Cerebellar nuclear complex (tissue), 1 donor: ENCODE results near the gene BCL2.
"Not testable (repeated sequence)": the region's sequence is repeated elsewhere in the genome, so short reads cannot be mapped to it uniquely, and the experiment has no call there.

Source experiments
- DNase-seq, 2 experiments: peaks; one replicate each; lab custom pipeline; 2025; lab: John Stamatoyannopoulos, UW

The BCL2 gene

GRCh38 chr18:63198868-63199742 is 120.5 kb downstream of the BCL2 start:
- DNase-seq = no peak

- DNase-seq = no peak
These were observed 121.3 kb downstream of the BCL2 start for GRCh38 chr18:63198098-63198760.

- no peak for DNase-seq
These were observed 122.2 kb downstream of the BCL2 start for GRCh38 chr18:63197246-63197869.

DNA sequence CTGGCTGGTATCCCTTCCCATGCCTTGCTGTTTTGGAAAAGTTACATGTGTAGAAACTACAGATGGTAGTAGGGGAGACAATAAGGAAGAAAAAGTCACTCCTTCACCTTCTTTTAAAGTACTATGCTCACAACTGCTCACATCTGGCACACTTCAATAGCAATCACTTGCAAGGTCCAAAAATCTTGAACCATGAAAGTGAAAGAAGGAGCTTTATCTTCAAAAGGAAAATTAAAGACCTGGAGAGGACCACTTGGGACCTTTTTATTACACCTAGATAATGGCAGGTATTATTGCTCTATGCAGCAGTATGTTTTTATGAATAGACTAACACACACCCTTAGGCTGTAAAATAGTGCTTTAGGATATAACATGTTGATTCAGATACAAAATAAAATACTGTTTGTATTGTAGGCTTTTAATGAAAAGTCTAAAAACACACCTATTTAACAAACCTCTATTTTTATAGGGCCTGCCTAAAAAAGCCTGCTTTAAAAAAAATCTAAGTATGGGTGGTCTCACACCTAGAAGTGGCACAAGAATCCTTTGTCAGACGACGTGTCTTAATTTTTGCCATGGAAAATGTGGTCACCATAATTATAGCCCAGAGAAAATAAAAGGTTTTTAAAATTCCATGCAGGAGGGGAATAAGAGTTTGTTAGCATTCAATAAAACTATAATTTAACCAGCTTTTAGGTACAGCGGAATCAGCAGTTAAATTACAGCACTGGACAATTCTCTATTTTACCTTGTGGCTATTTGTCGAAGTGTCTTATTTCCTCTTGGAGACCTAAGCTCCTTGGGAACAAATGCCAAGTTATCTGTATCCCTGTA is 124.0 kb downstream of the BCL2 start:
- DNase-seq = no peak

DNA sequence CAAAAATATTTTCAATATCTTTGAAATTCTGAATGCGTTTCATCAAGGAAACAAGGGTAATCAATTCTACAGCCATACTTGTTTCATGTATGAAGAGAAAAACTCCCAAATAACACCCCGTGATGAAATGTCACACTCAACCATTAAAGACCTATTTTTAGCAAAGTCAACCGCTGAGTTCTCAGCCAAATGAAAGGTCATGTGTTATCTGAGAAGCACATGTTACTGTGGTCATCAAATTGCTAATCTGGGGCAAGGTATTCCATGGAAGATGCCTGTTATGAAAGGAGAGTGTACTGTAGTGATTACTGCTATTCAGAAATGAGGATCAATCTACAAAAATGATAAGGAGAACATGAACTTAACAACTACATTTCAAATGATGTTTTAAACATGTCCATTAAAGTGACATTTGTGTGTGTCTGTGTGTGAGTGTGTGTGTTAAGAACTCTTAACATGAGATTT is 126.7 kb downstream of the BCL2 start:
- DNase-seq = no peak

DNA sequence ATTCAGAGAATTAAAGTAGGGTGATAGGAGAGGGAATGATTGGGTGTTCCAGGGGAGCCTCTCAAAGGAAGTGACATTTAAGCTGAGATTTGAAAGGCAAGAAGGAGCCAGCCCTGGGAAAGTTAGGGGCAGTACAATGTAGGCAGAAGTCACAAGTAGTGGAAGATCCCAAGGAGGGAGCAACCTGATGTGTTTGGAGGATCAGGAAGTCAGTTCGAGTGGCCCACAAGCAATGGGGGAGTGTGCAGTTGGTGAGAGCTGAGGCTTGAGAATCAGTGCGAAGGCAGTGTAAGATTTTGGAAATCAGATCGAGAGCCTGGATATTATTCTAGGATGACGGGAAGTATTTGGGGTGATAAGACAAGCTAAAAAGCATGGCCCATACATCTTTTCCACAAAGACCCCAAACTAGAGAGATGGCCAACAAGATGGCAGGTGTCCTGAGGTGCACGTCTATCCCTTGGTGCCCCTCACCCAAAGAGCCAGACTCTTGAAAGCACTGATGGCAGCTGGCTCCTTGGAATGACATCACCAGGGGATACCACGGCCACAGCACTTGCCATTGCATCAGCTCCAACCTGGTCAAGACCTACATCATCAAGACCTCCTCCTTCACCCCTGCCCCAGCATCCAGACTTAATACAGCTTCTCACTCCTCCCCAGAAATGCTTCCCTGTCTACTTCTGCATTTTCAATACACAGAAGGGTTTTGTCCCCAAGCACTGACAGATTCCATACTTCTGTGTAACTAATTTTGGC is 127.3 kb downstream of the BCL2 start:
- DNase-seq = no peak

DNA sequence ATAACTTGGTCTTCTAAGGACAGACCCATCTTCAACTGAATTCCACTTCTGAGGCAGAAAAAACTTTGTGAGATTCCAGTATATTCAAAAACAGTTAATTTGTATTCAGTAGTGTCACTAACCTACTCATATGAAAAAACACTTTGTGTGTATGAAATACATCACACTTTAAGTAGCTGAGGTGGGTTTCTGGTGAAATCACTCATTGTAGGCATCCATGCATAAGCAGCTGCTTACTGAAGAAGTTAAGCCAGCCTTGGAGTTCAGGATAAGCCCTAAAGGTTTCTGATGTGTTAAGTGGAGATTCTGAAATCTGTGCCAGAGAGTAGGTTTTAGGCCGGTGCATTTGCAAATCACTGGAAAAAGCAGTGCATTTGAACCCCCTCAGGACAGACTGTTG is 128.2 kb downstream of the BCL2 start:
- no peak for DNase-seq

- DNase-seq = not testable (repeated sequence)
These were observed 128.7 kb downstream of the BCL2 start for GRCh38 chr18:63190838-63191237.

DNA sequence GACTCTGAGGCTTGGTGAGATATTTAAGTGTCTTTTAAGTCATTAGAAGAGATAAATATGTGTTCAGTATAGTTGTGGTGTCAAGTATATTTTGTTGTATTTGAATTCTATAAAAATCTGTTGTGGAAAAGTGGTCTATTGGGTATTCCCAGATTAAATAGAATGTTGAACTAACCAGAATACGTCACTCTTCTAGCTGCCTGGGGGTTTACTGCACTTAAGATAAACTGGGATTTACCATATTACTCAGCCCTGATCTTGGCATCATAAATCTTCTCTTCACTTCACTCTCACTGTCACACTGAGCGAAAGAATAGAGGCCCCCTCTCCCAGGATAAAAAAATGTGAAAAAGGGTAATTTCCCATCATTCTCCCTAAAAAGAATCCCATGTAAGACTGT is 129.8 kb downstream of the BCL2 start:
- DNase-seq = no peak

- DNase-seq = no peak
These were observed 130.5 kb downstream of the BCL2 start for GRCh38 chr18:63189041-63189440.

DNA sequence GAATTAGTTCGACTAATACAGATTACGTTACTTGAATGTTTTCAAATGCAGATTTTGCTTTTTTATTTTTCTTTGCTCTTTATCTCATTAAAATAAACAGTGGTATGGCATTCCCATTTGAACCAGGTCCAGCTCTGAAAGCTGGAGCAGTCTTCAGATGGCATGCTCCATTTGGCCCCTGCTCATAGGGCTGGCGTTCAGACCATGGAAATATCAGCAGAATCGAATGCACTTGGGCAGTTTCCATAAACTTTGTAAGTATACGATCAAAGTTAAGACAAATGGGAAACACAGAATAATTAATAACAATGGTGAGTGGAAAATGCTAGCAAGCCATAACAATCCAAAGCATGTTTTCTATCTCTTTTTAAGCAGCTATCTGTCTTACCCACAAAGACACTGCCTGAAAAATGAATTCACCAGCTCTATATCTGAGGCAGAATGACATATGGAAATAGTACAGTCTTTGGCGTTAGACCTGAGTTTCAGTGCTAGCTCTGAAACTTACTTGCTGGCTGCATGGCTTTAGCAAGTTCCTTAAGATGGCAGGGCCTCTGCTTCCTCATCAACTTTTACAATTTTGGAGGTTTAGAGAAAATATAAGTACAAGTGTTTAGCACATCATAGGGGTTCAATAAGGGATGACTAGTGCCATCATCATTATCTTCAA is 131.6 kb downstream of the BCL2 start:
- DNase-seq = no peak

DNA sequence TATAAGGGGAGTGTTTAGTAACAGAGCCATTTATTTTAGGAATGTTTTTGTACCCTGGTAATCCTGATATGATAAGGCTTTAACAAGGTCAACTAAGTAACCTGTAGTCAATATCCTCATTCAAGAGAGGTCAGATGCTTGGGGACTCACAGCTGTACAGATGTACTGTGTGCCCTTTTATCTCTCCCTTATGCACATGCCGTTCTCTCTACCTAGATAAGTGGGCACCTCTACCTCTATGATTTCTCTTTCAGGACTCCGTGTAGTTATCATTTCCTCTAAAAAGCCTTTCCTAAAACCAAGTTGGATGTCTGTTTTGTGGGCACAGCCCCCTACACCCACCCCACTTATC is 132.4 kb downstream of the BCL2 start:
- no peak for DNase-seq

DNA sequence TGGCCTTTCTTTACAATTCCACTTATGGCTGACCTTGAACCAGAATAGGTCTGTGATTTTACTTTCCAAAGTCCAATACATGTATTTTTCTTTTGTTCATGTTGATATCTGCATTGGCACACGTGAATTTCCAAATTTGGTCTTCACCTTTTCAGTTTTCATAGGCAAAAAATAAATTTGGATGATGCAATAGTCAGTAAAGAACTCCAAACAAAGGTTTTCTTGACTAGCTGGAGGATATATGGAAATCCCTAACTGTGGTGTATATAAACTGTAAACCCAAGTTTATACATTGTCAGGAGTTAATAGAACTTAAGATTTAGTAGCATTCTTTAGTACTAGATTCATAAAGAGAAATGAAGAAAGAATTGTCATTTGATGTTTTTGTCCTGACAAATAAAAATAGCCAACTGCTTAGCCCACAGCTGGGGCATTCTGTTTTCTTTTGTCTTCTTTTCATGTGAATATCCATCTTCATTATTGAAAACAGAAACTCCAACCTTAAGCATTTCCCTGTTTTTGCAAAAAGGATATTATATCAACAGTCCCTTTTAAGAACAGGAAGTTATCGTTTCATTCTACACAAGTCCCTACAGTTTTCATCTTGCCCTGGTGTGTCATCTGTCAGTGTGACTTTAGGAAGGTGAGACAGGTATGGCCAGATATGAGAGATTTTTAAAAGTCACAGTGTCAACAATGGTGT is 132.9 kb downstream of the BCL2 start:
- no peak for DNase-seq

- DNase-seq = no peak
These were observed 133.6 kb downstream of the BCL2 start for GRCh38 chr18:63185984-63186383.

GRCh38 chr18:63183952-63184770 is 135.4 kb downstream of the BCL2 start:
- no peak for DNase-seq

DNA sequence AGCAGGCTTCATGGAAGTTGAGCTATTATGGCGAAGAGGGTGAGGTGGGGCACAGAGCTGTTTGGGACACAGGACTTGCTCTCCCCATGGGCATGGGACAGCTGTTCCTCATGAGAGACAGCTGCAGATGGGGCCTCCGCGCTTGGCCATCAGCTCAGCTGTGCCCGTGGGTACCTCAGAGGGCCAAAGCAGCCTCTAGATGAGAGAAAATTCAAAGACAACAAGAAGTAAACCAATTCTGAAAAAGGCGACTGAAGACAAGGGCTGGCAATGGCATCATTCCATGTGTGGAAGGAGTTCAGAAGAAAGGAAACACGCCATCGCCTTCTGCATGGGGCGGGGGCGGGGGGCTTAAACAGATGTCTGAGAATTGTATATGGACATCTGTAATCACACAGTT is 136.2 kb downstream of the BCL2 start:
- DNase-seq = no peak

- DNase-seq = no peak
These were observed 136.7 kb downstream of the BCL2 start for GRCh38 chr18:63182861-63183260.

GRCh38 chr18:63182310-63182772 is 137.2 kb downstream of the BCL2 start:
- no peak for DNase-seq

GRCh38 chr18:63181706-63182309 is 137.8 kb downstream of the BCL2 start:
- no peak for DNase-seq
